Suprapubic skin (tissue), 4 donors: Measurements from ENCODE around the gene TBC1D17.

ENCODE experiments used
- POLR2A ChIP-seq, 2 donors: fragments of 450-650 bp; IDR thresholded peaks; one replicate each; pipeline ENCODE4 v1.6.1; 2017; ENCODE audit warnings: antibody characterized with exemption in 2 of 2, mild to moderate bottlenecking in 2 of 2, moderate library complexity in 2 of 2
- POLR2AphosphoS5 ChIP-seq, 3 donors: sonication (generic); formaldehyde crosslinking; IDR thresholded peaks; one replicate each; pipeline ENCODE4 v1.6.1; 2017; ENCODE audit warnings: antibody characterized with exemption in 3 of 3
- TF ChIP-seq, protein P1 (sequence below), 2 donors: fragments of 200-600 bp in 1 of 2; fragments of 450-650 bp in 1 of 2; sonication (generic) in 1 of 2; IDR thresholded peaks; one replicate each; pipeline ENCODE4 v1.5.1; 2016 to 2019; ENCODE audit warnings: antibody characterized with exemption in 2 of 2, mild to moderate bottlenecking in 1 of 2, moderate library complexity in 1 of 2

DNA sequence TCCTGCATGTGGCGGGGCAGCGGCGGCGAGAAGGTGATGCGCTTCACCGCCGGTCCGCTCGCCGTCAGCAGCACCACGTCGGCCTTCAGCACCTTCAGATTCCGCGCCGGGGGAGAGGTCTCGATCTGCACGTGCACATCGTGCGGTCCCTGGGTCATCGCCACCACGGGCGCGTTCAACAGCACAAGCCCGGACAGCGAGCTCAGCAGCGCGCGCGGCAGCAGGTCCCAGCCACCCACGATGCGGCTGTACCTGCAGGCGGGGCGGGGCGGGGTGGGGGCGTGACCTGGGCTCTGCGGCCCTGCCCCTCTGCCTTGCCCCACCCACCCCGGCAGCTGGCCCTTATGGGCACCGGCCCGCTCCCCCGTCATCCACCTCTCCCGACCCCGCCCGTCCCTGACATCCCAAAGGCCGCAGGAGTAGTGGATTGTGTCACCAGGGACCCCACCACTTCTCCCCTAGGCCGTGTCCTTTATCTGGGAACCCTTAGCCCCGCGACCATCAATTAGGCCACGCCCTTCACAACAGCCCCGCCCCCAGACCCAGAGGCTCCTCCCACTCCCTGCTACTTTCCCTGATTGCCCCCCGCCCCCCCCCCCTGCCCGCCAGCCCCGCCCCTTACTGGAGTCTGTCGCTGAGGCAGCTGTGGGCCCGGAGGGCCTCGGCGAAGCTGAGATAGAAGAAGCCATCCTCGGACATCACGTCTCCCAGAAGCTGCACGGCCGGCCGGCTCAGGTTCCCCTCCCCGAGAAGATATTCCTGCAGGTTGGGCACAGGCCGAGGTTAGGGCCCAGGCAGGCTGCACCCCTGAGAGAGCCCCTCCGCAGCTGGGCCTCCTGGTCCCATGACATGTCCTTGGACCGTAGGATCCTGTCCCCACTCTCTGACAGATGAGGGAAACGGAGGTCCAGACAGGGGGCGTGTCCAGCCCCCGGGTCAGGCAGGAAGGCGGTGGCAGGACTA is 13.1 kb downstream of the TBC1D17 start:
- TF ChIP-seq POLR2A (IDR thresholded peaks at IDR 0.05) (no peak), POLR2AphosphoS5 (IDR thresholded peaks at IDR 0.05) (no peak)
- TF ChIP-seq, protein P1, sequence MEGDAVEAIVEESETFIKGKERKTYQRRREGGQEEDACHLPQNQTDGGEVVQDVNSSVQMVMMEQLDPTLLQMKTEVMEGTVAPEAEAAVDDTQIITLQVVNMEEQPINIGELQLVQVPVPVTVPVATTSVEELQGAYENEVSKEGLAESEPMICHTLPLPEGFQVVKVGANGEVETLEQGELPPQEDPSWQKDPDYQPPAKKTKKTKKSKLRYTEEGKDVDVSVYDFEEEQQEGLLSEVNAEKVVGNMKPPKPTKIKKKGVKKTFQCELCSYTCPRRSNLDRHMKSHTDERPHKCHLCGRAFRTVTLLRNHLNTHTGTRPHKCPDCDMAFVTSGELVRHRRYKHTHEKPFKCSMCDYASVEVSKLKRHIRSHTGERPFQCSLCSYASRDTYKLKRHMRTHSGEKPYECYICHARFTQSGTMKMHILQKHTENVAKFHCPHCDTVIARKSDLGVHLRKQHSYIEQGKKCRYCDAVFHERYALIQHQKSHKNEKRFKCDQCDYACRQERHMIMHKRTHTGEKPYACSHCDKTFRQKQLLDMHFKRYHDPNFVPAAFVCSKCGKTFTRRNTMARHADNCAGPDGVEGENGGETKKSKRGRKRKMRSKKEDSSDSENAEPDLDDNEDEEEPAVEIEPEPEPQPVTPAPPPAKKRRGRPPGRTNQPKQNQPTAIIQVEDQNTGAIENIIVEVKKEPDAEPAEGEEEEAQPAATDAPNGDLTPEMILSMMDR (IDR thresholded peaks at IDR 0.05): no peak
